Measurements from ENCODE around the gene SLC35F6.
"Not testable (repeated sequence)": the region's sequence is repeated elsewhere in the genome, so short reads cannot be mapped to it uniquely, and the experiment has no call there.

The SLC35F6 gene

GRCh38 chr2:26730549-26731344 lies 33.3 kb upstream of the SLC35F6 start:
- DNase-seq (ENCODE audit: low read depth), result no peak

DNA sequence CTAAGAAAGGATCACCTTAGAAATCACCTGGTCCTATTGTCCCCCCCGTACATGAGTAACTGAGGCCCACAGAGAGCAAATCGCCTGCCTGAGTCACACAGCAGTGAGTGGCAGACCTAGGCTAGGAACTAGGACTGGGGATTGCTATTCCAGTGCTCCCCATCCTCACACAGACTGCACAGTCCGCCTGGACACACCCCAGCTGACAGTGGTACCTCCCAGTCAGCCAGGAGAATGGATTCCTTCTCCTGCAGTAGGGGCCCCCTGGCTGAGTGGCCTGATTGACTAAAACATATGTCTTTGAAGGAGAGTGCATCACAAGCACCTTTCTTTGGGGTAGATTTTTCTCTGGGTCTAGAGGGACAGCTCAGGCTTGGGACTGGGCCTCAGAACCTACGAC lies 32.4 kb upstream of the SLC35F6 start:
- no peak for DNase-seq (ENCODE audit: low read depth)

- DNase-seq (ENCODE audit: low read depth), result no peak
Measured at GRCh38 chr2:26732446-26732845, 31.6 kb upstream of the SLC35F6 start.

DNA sequence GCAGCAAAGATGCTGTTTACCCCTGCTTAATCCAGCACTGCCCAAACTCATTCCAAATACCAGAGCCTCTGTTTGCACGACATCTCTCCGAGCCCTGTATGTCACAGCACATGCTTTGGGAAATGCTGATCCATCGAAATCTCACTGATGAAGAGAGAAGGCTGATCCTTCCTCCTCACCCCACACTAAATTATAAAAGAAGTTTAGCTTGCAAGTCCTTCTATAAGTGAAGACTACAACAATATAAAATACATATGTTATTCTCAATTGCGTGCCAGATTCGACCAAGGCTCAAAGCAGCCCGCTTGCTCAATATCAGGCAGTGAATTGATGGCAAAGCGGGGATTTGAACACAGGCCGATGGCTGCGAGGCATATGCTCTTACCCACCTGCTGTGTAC lies 30.7 kb upstream of the SLC35F6 start:
- DNase-seq (ENCODE audit: low read depth), result no peak

GRCh38 chr2:26735097-26735496 lies 29.0 kb upstream of the SLC35F6 start:
- DNase-seq (ENCODE audit: low read depth), result peak; percentile 97

- DNase-seq (ENCODE audit: low read depth), result no peak
Measured at GRCh38 chr2:26735883-26736588, 28.0 kb upstream of the SLC35F6 start.

- no peak for DNase-seq (ENCODE audit: low read depth)
Measured at GRCh38 chr2:26737221-26737620, 26.9 kb upstream of the SLC35F6 start.

- DNase-seq (ENCODE audit: low read depth), result no peak
Measured at GRCh38 chr2:26738481-26738880, 25.6 kb upstream of the SLC35F6 start.

- no peak for DNase-seq (ENCODE audit: low read depth)
Measured at GRCh38 chr2:26739514-26739913, 24.6 kb upstream of the SLC35F6 start.

DNA sequence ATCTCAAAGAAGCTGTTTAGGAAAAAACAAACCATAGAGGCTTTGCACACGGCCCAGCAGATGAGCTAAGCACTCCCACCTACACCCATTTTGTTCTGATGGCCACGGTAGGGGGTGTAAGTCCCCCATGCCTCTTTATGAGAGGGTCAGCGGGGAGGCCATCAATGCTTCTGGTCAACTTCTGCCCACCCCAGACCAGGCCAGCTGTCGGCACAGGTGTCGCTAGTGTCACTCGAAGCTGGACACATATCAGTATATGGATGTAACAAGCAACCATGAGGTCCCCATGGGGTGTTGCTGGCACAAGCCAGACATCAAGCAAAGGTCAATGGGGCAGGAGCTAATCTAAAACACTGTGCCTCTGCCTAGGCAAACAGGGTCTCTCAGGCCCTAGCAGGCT lies 23.7 kb upstream of the SLC35F6 start:
- DNase-seq (ENCODE audit: low read depth), result no peak

DNA sequence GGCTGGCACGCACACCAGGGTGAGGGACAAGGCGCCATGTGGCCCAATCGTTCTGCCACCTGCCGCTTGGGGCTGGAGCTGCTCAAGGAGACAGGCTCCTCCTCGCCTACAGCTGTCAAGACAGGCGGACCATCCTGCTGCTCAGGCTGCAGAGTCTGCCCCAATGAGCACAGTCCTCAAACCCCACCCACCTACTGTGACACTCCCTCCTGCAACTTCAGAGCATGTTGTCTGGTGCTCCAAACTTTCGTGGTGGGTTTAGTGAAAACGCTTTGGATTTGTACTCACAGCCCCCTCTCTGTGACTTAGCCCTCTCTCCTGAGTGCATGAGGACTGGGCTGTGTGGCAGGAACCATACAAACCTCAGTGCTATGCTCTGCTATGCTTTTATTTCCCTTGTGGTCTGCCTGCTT lies 23.2 kb upstream of the SLC35F6 start:
- no peak for DNase-seq (ENCODE audit: low read depth)

GRCh38 chr2:26742048-26742770 lies 21.9 kb upstream of the SLC35F6 start:
- DNase-seq (ENCODE audit: low read depth), result no peak

DNA sequence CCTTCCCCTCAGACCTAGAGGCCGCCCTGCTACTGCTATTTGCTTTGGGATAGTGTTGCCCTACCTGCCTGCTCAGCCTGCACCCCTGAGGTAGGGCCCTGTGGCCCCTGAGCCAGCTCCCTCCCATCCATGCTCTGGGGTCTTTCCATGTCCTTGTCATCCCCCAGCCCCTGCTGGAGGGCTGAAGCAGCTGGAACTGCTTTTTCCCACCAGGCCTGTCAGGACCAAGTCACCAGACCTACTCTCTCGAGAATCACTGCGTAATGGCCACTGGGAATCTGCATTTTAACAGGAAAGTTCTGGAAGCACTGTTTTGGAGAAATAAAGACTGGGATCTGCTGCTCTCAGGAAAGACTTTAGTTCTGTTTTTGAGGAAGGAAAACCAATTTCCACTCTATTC lies 20.2 kb upstream of the SLC35F6 start:
- no peak for DNase-seq (ENCODE audit: low read depth)

- DNase-seq (ENCODE audit: low read depth), result no peak
Measured at GRCh38 chr2:26744953-26745352, 19.1 kb upstream of the SLC35F6 start.

GRCh38 chr2:26745609-26746327 lies 18.3 kb upstream of the SLC35F6 start:
- DNase-seq (ENCODE audit: low read depth), result peak; percentile 66

DNA sequence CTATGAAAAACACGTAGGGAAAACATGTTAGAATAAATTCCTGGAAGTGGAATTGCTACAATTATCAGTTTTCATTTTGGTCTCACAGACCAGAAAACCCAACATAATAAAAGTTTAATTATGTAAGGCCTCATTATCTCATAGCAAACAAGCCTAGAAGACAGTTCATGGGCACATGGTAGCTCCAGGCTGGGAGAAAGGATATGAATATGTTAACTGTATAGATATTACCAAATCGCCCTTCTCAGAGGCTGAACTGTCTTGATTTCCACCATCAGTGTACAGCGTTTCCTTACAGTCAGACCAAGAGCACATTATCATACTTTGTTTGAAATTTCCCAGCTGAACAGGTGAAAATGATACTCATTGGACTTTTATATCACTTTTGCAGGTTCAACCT lies 17.1 kb upstream of the SLC35F6 start:
- no peak for DNase-seq (ENCODE audit: low read depth)

DNA sequence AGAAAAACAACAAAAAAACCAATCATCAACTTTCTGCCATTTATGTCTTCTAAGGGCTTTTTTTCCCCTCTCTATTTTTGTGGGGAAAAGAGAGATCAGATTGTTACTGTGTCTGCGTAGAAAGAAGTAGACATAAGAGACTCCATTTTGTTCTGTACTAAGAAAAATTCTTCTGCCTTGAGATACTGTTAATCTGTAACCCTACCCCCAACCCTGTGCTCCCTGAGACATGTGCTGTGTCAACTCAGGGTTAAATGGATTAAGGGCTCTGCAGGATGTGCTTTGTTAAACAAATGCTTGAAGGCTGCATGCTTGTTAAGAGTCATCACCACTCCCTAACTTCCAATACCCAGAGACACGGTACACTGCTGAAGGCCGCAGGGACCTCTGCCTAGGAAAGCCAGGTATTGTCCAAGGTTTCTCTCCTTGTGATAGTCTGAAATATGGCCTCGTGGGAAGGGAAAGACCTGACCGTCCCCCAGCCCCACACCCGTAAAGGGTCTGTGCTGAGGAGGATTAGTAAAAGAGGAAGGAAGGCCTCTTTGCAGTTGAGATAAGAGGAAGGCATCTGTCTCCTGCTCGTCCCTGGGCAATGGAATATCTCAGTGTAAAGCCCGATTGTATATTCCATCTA lies 14.2 kb upstream of the SLC35F6 start:
- peak; percentile 67 for DNase-seq (ENCODE audit: low read depth)

DNA sequence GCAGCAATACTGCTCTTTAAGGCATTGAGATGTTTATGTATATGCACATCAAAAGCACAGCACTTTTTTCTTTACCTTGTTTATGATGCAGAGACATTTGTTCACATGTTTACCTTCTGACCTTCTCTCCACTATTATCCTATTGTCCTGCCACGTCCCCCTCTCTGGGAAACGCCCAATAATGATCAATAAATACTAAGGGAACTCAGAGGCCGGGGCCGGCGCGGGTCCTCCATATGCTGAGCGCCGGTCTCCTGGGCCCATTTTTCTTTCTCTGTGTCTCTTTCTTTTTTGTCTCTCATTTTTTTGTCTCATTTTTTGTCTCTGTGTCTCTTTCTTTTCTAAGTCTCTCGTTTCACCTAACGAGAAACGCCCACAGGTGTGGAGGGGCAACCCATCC lies 13.6 kb upstream of the SLC35F6 start:
- DNase-seq (ENCODE audit: low read depth), result not testable (repeated sequence)

- no peak for DNase-seq (ENCODE audit: low read depth)
Measured at GRCh38 chr2:26752656-26753055, 11.4 kb upstream of the SLC35F6 start.

GRCh38 chr2:26754539-26754938 lies 9.5 kb upstream of the SLC35F6 start:
- no peak for DNase-seq (ENCODE audit: low read depth)

DNA sequence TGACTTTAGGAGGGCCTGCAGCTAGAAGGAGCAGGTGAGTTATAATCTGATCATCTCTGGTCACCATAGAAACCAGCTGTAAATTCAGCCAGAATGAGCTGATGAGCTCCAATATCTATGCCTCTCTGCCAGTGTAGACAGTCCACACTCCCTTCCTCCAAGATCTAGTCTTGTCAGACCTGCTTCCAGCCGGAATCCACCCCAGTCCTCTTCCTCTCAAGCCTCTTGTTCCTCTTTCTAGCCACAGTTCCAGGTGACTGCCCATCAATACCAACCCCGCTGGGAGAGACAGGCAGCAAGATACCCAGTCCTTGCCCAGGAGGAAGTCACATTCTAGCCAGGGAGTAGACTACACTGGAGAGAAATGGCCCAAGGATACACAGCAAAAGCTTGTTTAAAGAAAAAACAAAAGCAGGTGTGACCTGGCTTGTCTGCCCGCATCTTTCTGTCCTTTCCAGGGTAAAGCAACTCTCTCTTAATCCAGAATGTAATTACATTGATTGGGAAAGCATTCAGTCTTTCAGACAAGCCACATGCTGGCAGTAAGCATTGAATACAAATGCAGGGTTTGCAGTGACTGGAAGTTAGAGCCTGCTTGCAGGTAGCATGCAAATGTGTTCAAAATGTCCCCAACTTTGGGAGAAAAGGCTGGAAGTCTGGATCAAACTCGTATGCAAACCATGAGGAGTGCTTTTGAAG lies 9.0 kb upstream of the SLC35F6 start:
- no peak for DNase-seq (ENCODE audit: low read depth)
